ENCODE data around the gene USP47.

The USP47 gene

GRCh38 chr11:11864803-11865202, 23.0 kb downstream of the USP47 start:
- DNase-seq (ENCODE audit: low read depth): no peak

GRCh38 chr11:11865449-11865848, 23.7 kb downstream of the USP47 start:
- no peak for DNase-seq (ENCODE audit: low read depth)

- DNase-seq (ENCODE audit: low read depth): no peak
These were observed 24.4 kb downstream of the USP47 start for GRCh38 chr11:11866203-11866602.

GRCh38 chr11:11867720-11868119, 25.9 kb downstream of the USP47 start:
- no peak for DNase-seq (ENCODE audit: low read depth)

GRCh38 chr11:11871991-11872401, 30.2 kb downstream of the USP47 start:
- DNase-seq (ENCODE audit: low read depth): no peak

GRCh38 chr11:11876458-11876857, 34.7 kb downstream of the USP47 start:
- no peak for DNase-seq (ENCODE audit: low read depth)

GRCh38 chr11:11880179-11880578, 38.4 kb downstream of the USP47 start:
- DNase-seq (ENCODE audit: low read depth): no peak

- no peak for DNase-seq (ENCODE audit: low read depth)
These were observed 40.8 kb downstream of the USP47 start for GRCh38 chr11:11882539-11882938.

- no peak for DNase-seq (ENCODE audit: low read depth)
These were observed 42.6 kb downstream of the USP47 start for GRCh38 chr11:11884351-11884750.

GRCh38 chr11:11884774-11885481, 43.2 kb downstream of the USP47 start:
- DNase-seq (ENCODE audit: low read depth): no peak

GRCh38 chr11:11894486-11894885, 52.7 kb downstream of the USP47 start:
- no peak for DNase-seq (ENCODE audit: low read depth)

GRCh38 chr11:11895672-11896071, 53.9 kb downstream of the USP47 start:
- no peak for DNase-seq (ENCODE audit: low read depth)

GRCh38 chr11:11898648-11899047, 56.9 kb downstream of the USP47 start:
- DNase-seq (ENCODE audit: low read depth): no peak

GRCh38 chr11:11899401-11899800, 57.6 kb downstream of the USP47 start:
- DNase-seq (ENCODE audit: low read depth): no peak

- DNase-seq (ENCODE audit: low read depth): no peak
These were observed 60.2 kb downstream of the USP47 start for GRCh38 chr11:11901929-11902328.

GRCh38 chr11:11909727-11910126, 68.0 kb downstream of the USP47 start:
- no peak for DNase-seq (ENCODE audit: low read depth)

GRCh38 chr11:11910541-11910940, 68.8 kb downstream of the USP47 start:
- DNase-seq (ENCODE audit: low read depth): no peak

- no peak for DNase-seq (ENCODE audit: low read depth)
These were observed 71.6 kb downstream of the USP47 start for GRCh38 chr11:11913395-11913794.

- DNase-seq (ENCODE audit: low read depth): no peak
These were observed 73.9 kb downstream of the USP47 start for GRCh38 chr11:11915625-11916024.

- peak; percentile 26 for DNase-seq (ENCODE audit: low read depth)
These were observed 75.2 kb downstream of the USP47 start for GRCh38 chr11:11916981-11917399.

GRCh38 chr11:11923828-11924227, 82.1 kb downstream of the USP47 start:
- no peak for DNase-seq (ENCODE audit: low read depth)

- no peak for DNase-seq (ENCODE audit: low read depth)
These were observed 88.1 kb downstream of the USP47 start for GRCh38 chr11:11929920-11930319.

- peak; percentile 54 for DNase-seq (ENCODE audit: low read depth)
These were observed 89.8 kb downstream of the USP47 start for GRCh38 chr11:11931461-11932055.

GRCh38 chr11:11935536-11935935, 93.8 kb downstream of the USP47 start:
- no peak for DNase-seq (ENCODE audit: low read depth)

Data from GM04504 (cell line).